Small intestine (tissue), 16 donors: Measurements from ENCODE around the gene TYW1B. TPM values are rescaled to one million over a fixed set of nuclear protein-coding genes. Genes with fewer than 3 reads are reported as not detected.
"Not testable (repeated sequence)": the region's sequence is repeated elsewhere in the genome, so short reads cannot be mapped to it uniquely, and the experiment has no call there.

Experiments
- DNase-seq, 2 donors: peaks; one replicate each; pipeline versions ENCODE4 v3.0.0 to v3.0.0-alpha.2; 2013
- FAIRE-seq: peaks from 2 replicates; lab custom pipeline; 2012; peaks lifted over from hg19 to GRCh38; lab: Jason Lieb, UNC
- H3K27ac ChIP-seq, 3 donors: one replicate each; pipeline ENCODE4 v1.5.1; 2013; ENCODE audit warnings: low read length in 2 of 3, mild to moderate bottlenecking in 2 of 3, control low read depth in 1 of 3, inconsistent platforms in 1 of 3, low read depth in 1 of 3, moderate library complexity in 1 of 3
- H3K27me3 ChIP-seq, 3 donors: one replicate each; pipeline ENCODE4 v1.6.1; 2013; ENCODE audit warnings: low read length in 3 of 3, inconsistent platforms in 1 of 3; ENCODE audit not compliant: control insufficient read depth in 3 of 3, insufficient read depth in 3 of 3
- H3K36me3 ChIP-seq, 3 donors: one replicate each; pipeline ENCODE4 v1.6.1; 2013; ENCODE audit warnings: low read length in 3 of 3, inconsistent platforms in 1 of 3, low read depth in 1 of 3, mild to moderate bottlenecking in 1 of 3, moderate library complexity in 1 of 3; ENCODE audit not compliant: control insufficient read depth in 3 of 3, insufficient read depth in 2 of 3
- H3K4me1 ChIP-seq, 3 donors: one replicate each; pipeline ENCODE4 v1.6.1; 2013; ENCODE audit warnings: low read length in 2 of 3, inconsistent platforms in 1 of 3, low read depth in 1 of 3, mild to moderate bottlenecking in 1 of 3, moderate library complexity in 1 of 3; ENCODE audit not compliant: control insufficient read depth in 3 of 3, insufficient read depth in 2 of 3
- H3K4me3 ChIP-seq, 3 donors: one replicate each; pipeline ENCODE4 v1.5.1; 2013; ENCODE audit warnings: low read length in 3 of 3, control low read depth in 1 of 3, inconsistent platforms in 1 of 3, low read depth in 1 of 3, mild to moderate bottlenecking in 1 of 3, moderate library complexity in 1 of 3
- H3K9me3 ChIP-seq, 2 donors: one replicate each; pipeline ENCODE4 v1.6.1; 2013; ENCODE audit warnings: low read depth in 1 of 2, low read length in 1 of 2; ENCODE audit not compliant: control insufficient read depth in 2 of 2, insufficient read depth in 1 of 2
- WGBS, 3 donors: extraction: QIAGEN DNeasy Blood & Tissue Kit; methylation state at CpG; one replicate each; pipeline ENCODE4 v1.1.7; 2013; 5-methylcytosine and 5-hydroxymethylcytosine counted together
- long read RNA-seq, 10 donors: transcript quantifications; one replicate each; lab custom pipeline, GENCODE V29; 2026
- polyA plus RNA-seq, 4 donors: library from polyadenylated mRNA; stranded (reverse) in 3 of 4; unstranded in 1 of 4; fragments of 200-250 nt in 3 of 4; fragments of 120-200 nt in 1 of 4; gene quantifications; one replicate each; pipeline versions ENCODE4 v1.2.1 to v1.2.3, GENCODE V29; 2013
- donor health status: healthy with polysubstance abuse.
- donor health status: control.
- donor health status: control.
- donor health status: Bipolar disorder and iron deficiency.
- donor health status: healthy.

Gene TYW1B
- 1 to 10 TPM; 1.1 to 3.9 (median 2.0) TPM for polyA plus RNA-seq
- long read RNA-seq, donor 1, partial matches to known transcripts, result 5 of 7 reads
- long read RNA-seq, donor 1, other reads (novel, unspliced or antisense), result 0 of 7 reads
- long read RNA-seq, donor 2, result 0 reads
- long read RNA-seq, donor 3, result 0 reads
- long read RNA-seq, donor 4, result 0 reads
- long read RNA-seq, donor 5, result 0 reads
- long read RNA-seq, donor 6, result 0 reads
- long read RNA-seq, donor 7, result 0 reads
- long read RNA-seq, donor 8, result 0 reads
- long read RNA-seq, donor 9, result 0 reads
- long read RNA-seq, donor 10, result 0 reads

GRCh38 chr7:72827839-72828591, at the start of gene TYW1B:
TYW1B (minus strand) TSS chr7:72828200; CDS start chr7:72828075, 125 bp downstream.
- peak within 1 kb of the TSS; percentile 50 to 83 (median 77) for H3K27ac ChIP-seq
- not testable (repeated sequence) for FAIRE-seq

DNA sequence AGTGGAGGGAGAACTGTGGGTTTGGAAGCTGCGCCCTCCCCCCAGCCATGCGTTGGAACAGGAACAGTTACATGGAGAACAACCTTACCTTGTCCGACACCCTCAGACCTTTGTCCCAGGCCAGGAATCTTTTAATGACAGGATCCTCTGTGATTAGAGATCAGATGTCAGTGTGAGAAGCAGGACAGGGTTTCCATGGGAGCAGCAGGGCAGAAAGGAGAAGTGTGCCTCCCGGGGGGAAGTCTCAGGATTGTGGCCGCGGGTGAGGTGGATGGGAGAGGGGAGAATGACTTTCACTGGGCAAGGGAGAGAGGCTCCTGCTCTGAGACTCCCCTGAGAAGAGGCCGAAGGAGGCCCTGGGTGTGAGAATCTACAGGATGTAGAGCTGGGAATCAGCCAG, 39.6 kb upstream of the TYW1B start:
- not testable (repeated sequence) for FAIRE-seq, H3K27me3 ChIP-seq, H3K9me3 ChIP-seq, H3K4me1 ChIP-seq, H3K36me3 ChIP-seq, H3K4me3 ChIP-seq, H3K27ac ChIP-seq
- peak in 1 of 2 donors; percentile 2 for DNase-seq
- WGBS, 3 donors, result 31 to 55% (median 53%) methylated on average over 2 to 6 of the region's 7 CpGs

More at GRCh38 chr7:72827839-72828591, at the start of gene TYW1B:
- H3K4me1 ChIP-seq, H3K27me3 ChIP-seq, H3K36me3 ChIP-seq, H3K9me3 ChIP-seq: not testable (repeated sequence)
- peak within 1 kb of the TSS; percentile 57 to 86 (median 67) for H3K4me3 ChIP-seq
- peak; percentile 98 to 99 for DNase-seq
- WGBS, 3 donors, result 0% methylated on average over 46 to 49 of the region's 49 CpGs

DNA sequence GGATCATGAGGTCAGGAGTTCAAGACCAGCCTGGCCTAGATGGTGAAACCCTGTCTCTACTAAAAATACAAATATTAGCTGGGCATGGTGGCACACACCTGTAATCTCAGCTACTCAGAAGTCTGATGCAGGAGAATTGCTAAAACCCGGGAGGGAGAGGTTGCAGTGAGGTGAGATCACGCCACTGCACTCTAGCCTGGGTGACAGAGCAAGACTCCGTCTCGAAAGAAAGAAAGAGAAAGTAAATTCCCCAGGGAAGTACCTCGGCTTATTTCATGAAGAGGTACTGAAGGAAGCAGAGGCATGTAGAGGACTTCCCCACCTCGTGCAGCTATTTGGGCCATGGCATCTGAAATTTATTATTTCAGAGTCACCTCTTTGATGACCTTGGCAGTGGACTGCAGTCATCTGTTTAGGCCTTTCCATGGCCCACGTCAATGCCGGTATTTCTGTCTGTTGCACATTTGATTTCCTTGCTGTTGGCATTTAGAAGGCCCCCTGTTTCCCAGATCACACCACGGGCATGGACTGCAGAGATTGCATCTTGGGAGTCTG, 30.9 kb upstream of the TYW1B start:
- not testable (repeated sequence) for H3K27ac ChIP-seq, H3K4me1 ChIP-seq, H3K4me3 ChIP-seq, FAIRE-seq, H3K36me3 ChIP-seq, DNase-seq, H3K27me3 ChIP-seq, H3K9me3 ChIP-seq
- 64 to 77% (median 72%) methylated on average over 9 of the region's 9 CpGs for WGBS, 3 donors

- H3K4me1 ChIP-seq, H3K9me3 ChIP-seq, DNase-seq, H3K36me3 ChIP-seq, FAIRE-seq, H3K27ac ChIP-seq, H3K4me3 ChIP-seq, H3K27me3 ChIP-seq: not testable (repeated sequence)
- WGBS, 3 donors, result 32 to 59% (median 45%) methylated on average over 1 of the region's 1 CpG
Observed at GRCh38 chr7:72857925-72858324, 29.9 kb upstream of the TYW1B start.

- H3K27ac ChIP-seq, H3K9me3 ChIP-seq, H3K4me1 ChIP-seq, H3K4me3 ChIP-seq, DNase-seq, H3K36me3 ChIP-seq, FAIRE-seq, H3K27me3 ChIP-seq: not testable (repeated sequence)
- WGBS, 3 donors, result 87 to 90% (median 88%) methylated on average over 5 to 6 of the region's 6 CpGs
Observed at GRCh38 chr7:72855261-72855660, 27.3 kb upstream of the TYW1B start.

GRCh38 chr7:72852937-72853336, 24.9 kb upstream of the TYW1B start:
- H3K27me3 ChIP-seq, H3K36me3 ChIP-seq, H3K27ac ChIP-seq, FAIRE-seq, H3K4me3 ChIP-seq, H3K4me1 ChIP-seq, DNase-seq, H3K9me3 ChIP-seq: not testable (repeated sequence)
- 78 to 83% methylated on average over 1 of the region's 2 CpGs; no CpG with 5 or more reads in 1 of the 3 donors for WGBS, 3 donors

DNA sequence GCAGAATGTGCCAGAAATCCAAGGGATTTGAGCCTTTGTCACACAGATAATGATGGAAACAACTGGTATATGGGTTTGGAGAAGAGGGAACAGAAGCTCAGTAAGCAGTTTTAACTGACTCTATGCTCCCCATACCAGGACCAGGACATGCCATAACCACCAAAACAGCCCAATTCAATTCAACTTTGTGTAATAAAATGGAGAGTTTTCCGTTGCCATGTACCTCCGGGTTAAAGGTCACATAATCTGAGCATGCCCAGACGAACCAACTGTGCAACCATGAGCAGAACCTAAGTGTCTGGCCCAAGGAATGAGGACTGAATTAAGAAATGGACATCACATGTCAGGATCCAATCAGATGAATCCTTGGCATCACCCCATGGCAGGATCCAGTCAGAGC, 22.7 kb upstream of the TYW1B start:
- H3K27ac ChIP-seq, H3K36me3 ChIP-seq, H3K27me3 ChIP-seq, H3K4me1 ChIP-seq, H3K9me3 ChIP-seq, FAIRE-seq, H3K4me3 ChIP-seq, DNase-seq: not testable (repeated sequence)
- 61 to 82% (median 81%) methylated on average over 3 of the region's 3 CpGs for WGBS, 3 donors

DNA sequence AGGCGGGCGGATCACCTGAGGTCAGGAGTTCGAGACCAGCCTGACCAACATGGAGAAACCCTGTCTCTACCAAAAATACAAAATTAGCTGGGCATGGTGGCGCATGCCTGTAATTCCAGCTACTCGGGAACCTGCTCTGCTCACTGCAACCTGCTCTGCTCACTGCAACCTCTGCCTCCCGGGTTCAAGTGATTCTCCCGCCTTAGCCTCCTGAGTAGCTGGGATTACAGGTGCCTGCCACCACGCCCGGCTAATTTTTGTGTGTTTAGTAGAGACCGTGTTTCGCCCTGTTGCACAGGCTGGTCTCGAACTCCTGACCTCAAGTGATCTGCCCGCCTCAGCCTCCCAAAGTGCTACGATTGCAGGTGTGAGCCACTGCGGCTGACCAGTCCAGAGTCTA, 16.1 kb upstream of the TYW1B start:
- WGBS, 3 donors, result 91 to 94% (median 92%) methylated on average over 15 of the region's 15 CpGs
- not testable (repeated sequence) for H3K27me3 ChIP-seq, FAIRE-seq, H3K27ac ChIP-seq, H3K4me3 ChIP-seq, H3K4me1 ChIP-seq, H3K36me3 ChIP-seq, DNase-seq
- H3K9me3 ChIP-seq, result peaks cover 0 to 17% of the 10 kb centered on the region in 2 donors
